ENCODE data around the gene BTNL2. TPM values are rescaled to one million over a fixed set of nuclear protein-coding genes. Genes with fewer than 3 reads are reported as not detected.
"Not testable (repeated sequence)": the region's sequence is repeated elsewhere in the genome, so short reads cannot be mapped to it uniquely, and the experiment has no call there.

Gene BTNL2
- total and polyA plus RNA-seq, 8 donors, result 0.86 to 3.0 (median 1.3) TPM; not detected in 2

DNA sequence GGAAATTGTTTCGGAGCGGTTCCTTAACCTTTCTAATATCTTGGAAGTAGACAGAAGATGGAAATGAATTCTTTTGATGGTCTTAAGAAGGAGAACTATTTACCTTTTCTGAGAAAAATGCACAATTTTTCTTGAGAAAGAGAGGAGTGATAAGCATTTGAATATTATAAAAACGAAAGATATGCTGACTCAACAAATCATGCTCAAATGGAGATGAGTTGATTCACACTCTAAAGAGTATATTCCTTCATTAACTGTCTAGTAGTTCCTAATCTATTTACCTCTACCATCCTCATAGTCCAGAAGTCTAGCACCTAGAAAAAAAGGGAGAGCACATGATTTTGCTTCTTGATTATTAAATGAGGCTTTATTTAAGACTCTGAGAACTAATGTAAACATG is 39.3 kb downstream of the BTNL2 start:
- no peaks in the 10 kb centered on the region for H3K27me3 ChIP-seq
- no peak for TF ChIP-seq CTCF (IDR thresholded peaks at IDR 0.05)
- H3K9me3 ChIP-seq, result no peaks in the 10 kb centered on the region
- no peak overlapping the region for H3K4me3 ChIP-seq
- ATAC-seq (no peak), DNase-seq (no peak)
- no peaks in the 10 kb centered on the region for H3K36me3 ChIP-seq
- H3K27ac ChIP-seq, result no peak overlapping the region
- intact Hi-C loops (cut with DNase I), result no loop called here
- H3K4me1 ChIP-seq, result no peaks in the 10 kb centered on the region

GRCh38 chr6:32359225-32359624 is 47.8 kb downstream of the BTNL2 start:
- H3K27ac ChIP-seq; ATAC-seq; H3K4me1 ChIP-seq; H3K4me3 ChIP-seq; H3K27me3 ChIP-seq; intact Hi-C loops (cut with DNase I); H3K36me3 ChIP-seq; DNase-seq; H3K9me3 ChIP-seq: not testable (repeated sequence)

DNA sequence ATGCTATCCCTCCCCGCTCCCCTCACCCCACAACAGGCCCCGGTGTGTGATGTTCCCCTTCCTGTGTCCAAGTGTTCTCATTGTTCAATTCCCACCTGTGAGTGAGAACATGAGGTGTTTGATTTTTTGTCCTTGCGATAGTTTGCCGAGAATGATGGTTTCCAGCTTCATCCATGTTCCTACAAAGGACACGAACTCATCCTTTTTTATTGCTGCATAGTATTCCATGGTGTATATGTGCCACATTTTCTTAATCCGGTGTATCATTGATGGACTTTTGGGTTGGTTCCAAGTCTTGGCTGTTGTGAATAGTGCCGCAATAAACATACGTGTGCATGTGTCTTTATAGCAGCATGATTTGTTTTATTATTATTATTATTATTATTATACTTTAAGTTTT is 48.4 kb downstream of the BTNL2 start:
- H3K4me1 ChIP-seq; H3K27ac ChIP-seq; ATAC-seq; H3K27me3 ChIP-seq; H3K36me3 ChIP-seq; intact Hi-C loops (cut with DNase I); H3K4me3 ChIP-seq; H3K9me3 ChIP-seq; DNase-seq: not testable (repeated sequence)

- intact Hi-C loops (cut with DNase I), result no loop called here
- DNase-seq (no peak), ATAC-seq (no peak)
- Histone ChIP-seq H3K27ac (no peak overlapping the region), H3K4me3 (no peak overlapping the region), H3K36me3 (no peaks in the 10 kb centered on the region), H3K4me1 (no peaks in the 10 kb centered on the region), H3K9me3 (no peaks in the 10 kb centered on the region), H3K27me3 (no peaks in the 10 kb centered on the region)
- TF ChIP-seq CTCF (IDR thresholded peaks at IDR 0.05), result no peak
Measured at GRCh38 chr6:32355018-32355417, 52.0 kb downstream of the BTNL2 start.

GRCh38 chr6:32353348-32353747 is 53.6 kb downstream of the BTNL2 start:
- Histone ChIP-seq H3K4me3 (no peak overlapping the region), H3K4me1 (no peaks in the 10 kb centered on the region), H3K27ac (no peak overlapping the region), H3K36me3 (no peaks in the 10 kb centered on the region), H3K27me3 (no peaks in the 10 kb centered on the region), H3K9me3 (no peaks in the 10 kb centered on the region)
- intact Hi-C loops (cut with DNase I), result no loop called here
- ATAC-seq, result no peak
- TF ChIP-seq CTCF (IDR thresholded peaks at IDR 0.05), result no peak
- DNase-seq, result no peak

Other genes starting within 250 kb of the BTNL2 start
- 10 to 100 TPM in 1 of 2 donors, 1 to 10 TPM in 1; 8.1 to 10.1 TPM for gene EGFL8, start 242.6 kb downstream of the BTNL2 start, total RNA-seq
- gene EGFL8, start 242.6 kb downstream of the BTNL2 start, polyA plus RNA-seq (ENCODE audit: insufficient read length in 6 of 6), result 10 to 100 TPM; 20.1 to 35.2 (median 27.8) TPM
- gene AGPAT1, start 231.1 kb downstream of the BTNL2 start, total RNA-seq, result 10 to 100 TPM; 55.5 to 61.2 TPM
- gene AGPAT1, start 231.1 kb downstream of the BTNL2 start, polyA plus RNA-seq (ENCODE audit: insufficient read length in 6 of 6), result 10 to 100 TPM; 68.0 to 78.4 (median 71.9) TPM
- 10 to 100 TPM; 43.9 to 65.7 TPM for gene RNF5, start 228.8 kb downstream of the BTNL2 start, total RNA-seq
- 10 to 100 TPM; 59.9 to 81.5 (median 71.4) TPM for gene RNF5, start 228.8 kb downstream of the BTNL2 start, polyA plus RNA-seq (ENCODE audit: insufficient read length in 6 of 6)
- gene AGER, start 222.9 kb downstream of the BTNL2 start, total RNA-seq, result 100 to 1,000 TPM; 221 to 616 TPM
- 100 to 1,000 TPM in 1 of 6 donors, 10 to 100 TPM in 5; 68.0 to 105 (median 83.3) TPM for gene AGER, start 222.9 kb downstream of the BTNL2 start, polyA plus RNA-seq (ENCODE audit: insufficient read length in 6 of 6)
- gene PBX2, start 217.0 kb downstream of the BTNL2 start, total RNA-seq, result 10 to 100 TPM; 91.0 to 99.1 TPM
- 100 to 1,000 TPM; 158 to 174 (median 166) TPM for gene PBX2, start 217.0 kb downstream of the BTNL2 start, polyA plus RNA-seq (ENCODE audit: insufficient read length in 6 of 6)
- 10 to 100 TPM; 24.4 to 81.7 TPM for gene GPSM3, start 214.5 kb downstream of the BTNL2 start, total RNA-seq
- gene GPSM3, start 214.5 kb downstream of the BTNL2 start, polyA plus RNA-seq (ENCODE audit: insufficient read length in 6 of 6), result 10 to 100 TPM; 15.9 to 21.3 (median 18.6) TPM
- 10 to 100 TPM; 37.0 to 58.4 TPM for gene NOTCH4, start 183.1 kb downstream of the BTNL2 start, total RNA-seq
- gene NOTCH4, start 183.1 kb downstream of the BTNL2 start, polyA plus RNA-seq (ENCODE audit: insufficient read length in 6 of 6), result 10 to 100 TPM; 40.9 to 57.5 (median 50.7) TPM
- gene TSBP1, start 35.3 kb downstream of the BTNL2 start, total RNA-seq, result not detected
- under 1 TPM in 5 of 6 donors, not detected in 1; 0.08 to 0.52 (median 0.40) TPM for gene TSBP1, start 35.3 kb downstream of the BTNL2 start, polyA plus RNA-seq (ENCODE audit: insufficient read length in 6 of 6)
- 1,000 to 10,000 TPM in 1 of 2 donors, 100 to 1,000 TPM in 1; 951 to 1,058 TPM for gene HLA-DRA, start 32.7 kb upstream of the BTNL2 start, total RNA-seq
- gene HLA-DRA, start 32.7 kb upstream of the BTNL2 start, polyA plus RNA-seq (ENCODE audit: insufficient read length in 6 of 6), result 10 to 100 TPM; 42.2 to 75.4 (median 59.1) TPM
- gene HLA-DRB5, start 123.1 kb upstream of the BTNL2 start, total RNA-seq, result 100 to 1,000 TPM; 106 to 407 TPM
- gene HLA-DRB5, start 123.1 kb upstream of the BTNL2 start, polyA plus RNA-seq (ENCODE audit: insufficient read length in 6 of 6), result 10 to 100 TPM in 1 of 6 donors, 1 to 10 TPM in 5; 2.7 to 23.5 (median 6.1) TPM
- gene HLA-DRB1, start 182.7 kb upstream of the BTNL2 start, total RNA-seq, result 100 to 1,000 TPM; 418 to 665 TPM
- 10 to 100 TPM; 11.2 to 36.2 (median 19.4) TPM for gene HLA-DRB1, start 182.7 kb upstream of the BTNL2 start, polyA plus RNA-seq (ENCODE audit: insufficient read length in 6 of 6)
- 100 to 1,000 TPM; 137 to 200 TPM for gene HLA-DQA1, start 230.2 kb upstream of the BTNL2 start, total RNA-seq
- gene HLA-DQA1, start 230.2 kb upstream of the BTNL2 start, polyA plus RNA-seq (ENCODE audit: insufficient read length in 6 of 6), result 1 to 10 TPM; 3.8 to 8.3 (median 4.4) TPM